SK-N-MC (cell line): Measurements from ENCODE around the gene PHACTR3.

Experiments used
- DNase-seq: peaks from one replicate; pipeline ENCODE4 v3.0.0-alpha.2; 2011; ENCODE audit warnings: low read depth, low spot score
- H3K27ac ChIP-seq: fragments of 200-600 bp; sonication (generic); 2 replicates; pipeline ENCODE4 v1.5.1; 2016; ENCODE audit warnings: mixed run types
- H3K36me3 ChIP-seq: fragments of 200-600 bp; sonication (generic); 2 replicates; pipeline ENCODE4 v1.6.1; 2017; ENCODE audit warnings: antibody characterized with exemption, low read length, mixed read lengths; ENCODE audit not compliant: insufficient read depth
- H3K4me3 ChIP-seq: fragments of 200-600 bp; sonication (generic); 2 replicates; pipeline ENCODE4 v1.5.1; 2016
- H3K9ac ChIP-seq: fragments of 200-600 bp; sonication (generic); 2 replicates; pipeline ENCODE4 v1.8.0; 2017; ENCODE audit warnings: mixed run types, mixed read lengths; ENCODE audit not compliant: insufficient read length
- H3K9me3 ChIP-seq: fragments of 200-600 bp; sonication (generic); 2 replicates; pipeline ENCODE4 v1.6.1; 2017; ENCODE audit warnings: low read depth, mild to moderate bottlenecking, antibody characterized with exemption, low read length, moderate library complexity, mixed read lengths
- EZH2 ChIP-seq: fragments of 200-600 bp; sonication (generic); IDR thresholded peaks from one replicate; pipeline ENCODE4 v1.6.1; 2017; ENCODE audit warnings: antibody characterized with exemption
- FOXP2 ChIP-seq: optimal IDR thresholded peaks from 2 replicates; pipeline ENCODE3; 2011; ENCODE audit warnings: mild to moderate bottlenecking, moderate library complexity; ENCODE audit not compliant: insufficient read depth; ENCODE audit errors: extremely low read length, control extremely low read depth
- POLR2AphosphoS5 ChIP-seq: IDR thresholded peaks from 2 replicates; pipeline ENCODE4 v1.6.1; 2012; ENCODE audit warnings: mild to moderate bottlenecking, low read depth, low read length, borderline replicate concordance

Gene PHACTR3

GRCh38 chr20:59620860-59621505 lies 16.6 kb downstream of the PHACTR3 start:
- Histone ChIP-seq H3K27ac (no peak overlapping the region), H3K9me3 (no peaks in the 10 kb centered on the region), H3K36me3 (no peaks in the 10 kb centered on the region), H3K4me3 (no peak overlapping the region), H3K9ac (no peak overlapping the region)
- no peak for DNase-seq
- TF ChIP-seq POLR2AphosphoS5, result no peak
- TF ChIP-seq FOXP2, result no peak
- TF ChIP-seq EZH2, result no peak

- H3K36me3 ChIP-seq, result no peaks in the 10 kb centered on the region
- H3K9me3 ChIP-seq, result no peaks in the 10 kb centered on the region
- no peak for TF ChIP-seq POLR2AphosphoS5
- no peak for TF ChIP-seq FOXP2
- no peak for TF ChIP-seq EZH2
- no peak overlapping the region for H3K27ac ChIP-seq
- DNase-seq, result no peak
- H3K4me3 ChIP-seq, result no peak overlapping the region
- no peak overlapping the region for H3K9ac ChIP-seq
Observed at GRCh38 chr20:59622496-59622895, 18.2 kb downstream of the PHACTR3 start.

GRCh38 chr20:59623133-59623532 lies 18.8 kb downstream of the PHACTR3 start:
- no peaks in the 10 kb centered on the region for H3K36me3 ChIP-seq
- TF ChIP-seq FOXP2 (no peak), POLR2AphosphoS5 (no peak), EZH2 (no peak)
- no peak overlapping the region for H3K4me3 ChIP-seq
- no peaks in the 10 kb centered on the region for H3K9me3 ChIP-seq
- DNase-seq, result no peak
- H3K9ac ChIP-seq, result no peak overlapping the region
- H3K27ac ChIP-seq, result no peak overlapping the region

GRCh38 chr20:59623583-59623982 lies 19.2 kb downstream of the PHACTR3 start:
- Histone ChIP-seq H3K27ac (no peak overlapping the region), H3K9ac (no peak overlapping the region), H3K36me3 (no peaks in the 10 kb centered on the region), H3K4me3 (no peak overlapping the region), H3K9me3 (no peaks in the 10 kb centered on the region)
- TF ChIP-seq FOXP2 (no peak), EZH2 (no peak), POLR2AphosphoS5 (no peak)
- DNase-seq, result no peak

- no peak for DNase-seq
- H3K9ac ChIP-seq, result no peak overlapping the region
- H3K36me3 ChIP-seq, result no peaks in the 10 kb centered on the region
- TF ChIP-seq POLR2AphosphoS5 (no peak), EZH2 (no peak), FOXP2 (no peak)
- no peak overlapping the region for H3K4me3 ChIP-seq
- H3K27ac ChIP-seq, result no peak overlapping the region
- no peaks in the 10 kb centered on the region for H3K9me3 ChIP-seq
Observed at GRCh38 chr20:59624401-59624800, 20.1 kb downstream of the PHACTR3 start.

- DNase-seq, result no peak
- H3K9ac ChIP-seq, result no peak overlapping the region
- no peak overlapping the region for H3K4me3 ChIP-seq
- no peak overlapping the region for H3K27ac ChIP-seq
- no peaks in the 10 kb centered on the region for H3K9me3 ChIP-seq
- no peaks in the 10 kb centered on the region for H3K36me3 ChIP-seq
- no peak for TF ChIP-seq POLR2AphosphoS5
- TF ChIP-seq EZH2, result no peak
Observed at GRCh38 chr20:59625214-59625922, 21.0 kb downstream of the PHACTR3 start.

- TF ChIP-seq POLR2AphosphoS5 (no peak), FOXP2 (no peak), EZH2 (no peak)
- H3K36me3 ChIP-seq, result no peaks in the 10 kb centered on the region
- DNase-seq, result no peak
- no peak overlapping the region for H3K9ac ChIP-seq
- no peak overlapping the region for H3K4me3 ChIP-seq
- H3K27ac ChIP-seq, result no peak overlapping the region
- H3K9me3 ChIP-seq, result no peaks in the 10 kb centered on the region
Observed at GRCh38 chr20:59627298-59627697, 23.0 kb downstream of the PHACTR3 start.

- Histone ChIP-seq H3K36me3 (no peaks in the 10 kb centered on the region), H3K27ac (no peak overlapping the region), H3K9me3 (no peaks in the 10 kb centered on the region), H3K9ac (no peak overlapping the region), H3K4me3 (no peak overlapping the region)
- no peak for DNase-seq
- TF ChIP-seq POLR2AphosphoS5 (no peak), FOXP2 (no peak), EZH2 (no peak)
Observed at GRCh38 chr20:59628171-59628570, 23.8 kb downstream of the PHACTR3 start.

GRCh38 chr20:59629141-59630045 lies 25.1 kb downstream of the PHACTR3 start:
- Histone ChIP-seq H3K27ac (no peak overlapping the region), H3K4me3 (no peak overlapping the region), H3K9me3 (no peaks in the 10 kb centered on the region), H3K36me3 (no peaks in the 10 kb centered on the region), H3K9ac (no peak overlapping the region)
- TF ChIP-seq POLR2AphosphoS5, result no peak
- no peak for TF ChIP-seq FOXP2
- TF ChIP-seq EZH2, result no peak
- DNase-seq, result no peak
